GM19238 (cell line): Measurements from ENCODE around the gene OR6T1.

ENCODE experiments used
- DNase-seq: peaks from one replicate; pipeline ENCODE4 v3.0.0; 2011; ENCODE audit warnings: low spot score; ENCODE audit not compliant: insufficient read length

The OR6T1 gene

DNA sequence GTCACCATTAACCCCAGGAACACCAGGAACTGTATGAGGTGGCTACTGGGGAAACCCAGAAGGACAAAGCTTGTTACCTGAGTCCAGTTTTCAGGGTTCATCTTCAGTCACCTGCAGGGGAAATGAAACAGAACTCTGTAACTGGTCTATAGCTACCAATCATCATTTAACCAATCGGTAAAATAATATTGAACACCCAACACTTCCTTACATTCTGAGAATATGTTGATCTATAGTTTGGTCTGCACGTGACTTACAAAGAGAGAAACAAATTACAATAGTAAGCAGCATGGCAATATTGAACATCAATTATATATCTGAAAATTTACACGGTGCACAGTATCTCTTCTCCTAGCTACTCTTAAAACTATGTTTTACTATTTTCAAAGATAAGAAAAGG is at the start of gene OR6T1:
TSS of gene OR6T1 (minus strand) at position 101 of the 400 bp plus-strand sequence. CDS start at position 101, 0 bp downstream.
- DNase-seq, result no peak

GRCh38 chr11:123979311-123979710 is 35.7 kb upstream of the OR6T1 start:
- DNase-seq, result no peak

DNA sequence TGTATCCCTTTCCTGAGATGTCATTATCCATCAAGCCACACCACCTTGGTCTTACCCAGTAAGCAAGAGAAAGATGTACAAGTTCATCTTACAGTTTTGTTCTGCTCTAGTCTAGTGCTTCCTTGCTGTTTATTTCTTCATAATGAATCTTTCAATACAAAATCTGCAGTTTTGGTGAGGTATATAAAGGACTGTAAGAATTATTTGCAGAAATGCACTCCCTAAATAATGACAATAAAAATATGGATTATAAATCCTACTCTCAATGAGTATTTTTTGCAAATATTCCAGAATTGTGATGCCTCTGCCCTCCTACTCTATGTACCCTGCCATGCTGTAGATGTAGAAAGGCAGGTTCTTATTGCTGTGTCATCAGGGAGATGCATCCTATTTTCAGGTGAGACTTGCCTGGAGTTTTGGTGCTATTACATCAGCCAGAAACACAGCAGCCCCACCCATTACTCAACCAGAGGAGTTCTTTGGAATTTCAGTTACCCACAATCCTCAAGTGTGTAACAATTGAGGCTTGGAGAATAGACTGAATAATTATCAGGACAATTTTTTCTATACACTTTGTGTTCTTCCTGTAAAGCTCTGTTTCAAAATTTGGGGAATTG is 34.2 kb upstream of the OR6T1 start, which contains the start of gene OR10S1:
TSS of gene OR10S1 (minus strand) at position 51 of the 617 bp plus-strand sequence. CDS start 117 bp downstream, outside the sequence.
- no peak for DNase-seq

DNA sequence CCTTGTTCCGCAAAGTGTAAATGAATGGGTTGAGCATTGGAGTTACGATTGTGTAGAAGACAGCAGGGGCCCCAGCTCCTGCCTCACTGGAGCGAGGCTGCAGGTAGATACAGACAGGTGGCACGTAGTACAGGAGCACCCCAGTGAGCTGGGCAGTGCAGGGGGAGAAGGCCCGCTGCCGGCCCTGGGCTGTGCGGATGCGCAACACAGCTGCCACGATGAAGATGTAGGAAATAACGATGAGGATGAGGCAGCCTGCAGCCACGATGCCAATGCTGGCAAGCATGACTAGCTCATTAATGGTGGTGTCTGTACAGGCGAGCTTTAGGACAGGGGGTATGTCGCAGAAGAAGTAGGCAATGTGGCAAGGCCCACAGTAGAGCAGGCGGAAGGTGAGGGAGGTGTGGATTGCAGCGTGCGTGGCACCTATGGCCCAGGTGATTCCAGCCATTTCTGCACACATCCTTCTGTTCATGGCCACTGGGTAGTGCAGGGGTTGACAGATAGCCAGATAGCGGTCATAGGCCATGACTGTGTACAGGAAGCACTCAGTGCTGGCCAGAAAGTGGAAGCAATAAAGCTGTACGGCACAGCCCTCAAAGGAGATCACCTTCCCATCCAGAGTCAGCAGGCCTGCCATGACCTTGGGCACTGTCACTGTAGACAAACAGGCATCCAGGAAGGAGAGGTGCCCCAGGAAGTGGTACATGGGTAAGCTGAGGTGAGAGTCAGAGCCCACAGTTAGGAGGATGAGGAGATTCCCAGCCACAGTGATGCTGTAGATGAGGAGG is 33.3 kb upstream of the OR6T1 start:
- DNase-seq, result no peak

GRCh38 chr11:123973816-123974215 is 30.2 kb upstream of the OR6T1 start:
- no peak for DNase-seq

- DNase-seq, result no peak
These were observed 13.1 kb upstream of the OR6T1 start for GRCh38 chr11:123956752-123957151.

DNA sequence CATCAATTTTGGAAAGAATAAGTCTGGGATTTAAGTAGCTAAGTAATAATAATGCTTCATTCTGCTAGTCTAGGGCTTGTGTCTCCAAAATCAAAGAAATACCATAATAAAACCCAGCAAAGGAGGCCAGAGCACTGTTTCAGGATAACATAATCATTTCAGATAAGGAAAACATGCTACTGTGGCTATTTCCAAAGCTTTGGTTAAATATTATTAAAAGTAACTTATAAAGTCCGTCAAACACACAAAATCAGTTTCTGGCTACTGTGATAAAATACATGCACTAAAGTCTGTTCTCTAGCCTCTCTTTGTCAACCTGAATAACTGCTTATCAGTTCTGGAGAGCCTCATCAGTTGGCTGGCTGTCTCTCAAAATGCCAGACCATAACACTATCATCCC is 1.5 kb upstream of the OR6T1 start:
- DNase-seq, result no peak

GRCh38 chr11:123942413-123942812 is 1.2 kb downstream of the OR6T1 start:
- DNase-seq, result no peak

- no peak for DNase-seq
These were observed 4.3 kb downstream of the OR6T1 start, which contains the start of gene OR4D5 for GRCh38 chr11:123939317-123939716. TSS of gene OR4D5 (plus strand) at chr11:123939617. CDS start at chr11:123939617, 0 bp downstream.

DNA sequence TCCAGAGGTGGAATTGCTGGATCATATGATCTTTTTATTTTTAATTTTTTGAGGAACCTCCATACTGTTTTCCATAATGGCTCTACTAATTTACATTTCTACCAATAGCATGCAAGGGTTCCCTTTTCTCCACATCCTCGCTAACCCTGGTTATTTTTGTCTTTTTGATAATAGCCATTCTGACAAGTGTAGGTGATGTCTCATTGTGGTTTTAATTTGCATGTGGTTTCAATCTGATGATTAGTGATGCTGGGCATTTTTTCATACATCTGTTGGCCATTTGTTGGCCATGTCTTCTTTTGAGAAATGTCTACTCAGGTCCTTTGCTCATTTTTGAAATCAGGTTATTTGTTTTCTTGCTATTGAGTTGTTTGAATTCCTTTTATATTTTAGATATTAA is 19.6 kb downstream of the OR6T1 start:
- no peak for DNase-seq

DNA sequence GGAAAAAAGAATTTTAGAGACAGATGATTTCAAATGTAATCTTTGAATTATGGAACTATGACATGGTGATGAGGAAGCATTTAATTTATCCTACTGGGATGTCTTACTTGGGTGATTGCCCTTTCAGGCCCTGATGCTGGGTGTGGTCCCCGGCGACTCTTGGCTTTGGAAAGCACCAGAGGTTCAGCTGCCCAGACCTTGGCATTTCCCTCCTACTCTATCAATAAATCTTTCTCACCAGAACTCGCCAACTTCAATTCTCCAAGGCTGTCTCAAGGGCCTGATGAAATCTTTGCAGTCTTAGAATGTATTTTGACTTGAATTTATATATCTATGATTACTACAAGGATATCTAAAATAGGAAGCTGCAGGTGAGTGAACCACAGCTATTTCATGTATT is 22.7 kb downstream of the OR6T1 start:
- DNase-seq, result no peak

DNA sequence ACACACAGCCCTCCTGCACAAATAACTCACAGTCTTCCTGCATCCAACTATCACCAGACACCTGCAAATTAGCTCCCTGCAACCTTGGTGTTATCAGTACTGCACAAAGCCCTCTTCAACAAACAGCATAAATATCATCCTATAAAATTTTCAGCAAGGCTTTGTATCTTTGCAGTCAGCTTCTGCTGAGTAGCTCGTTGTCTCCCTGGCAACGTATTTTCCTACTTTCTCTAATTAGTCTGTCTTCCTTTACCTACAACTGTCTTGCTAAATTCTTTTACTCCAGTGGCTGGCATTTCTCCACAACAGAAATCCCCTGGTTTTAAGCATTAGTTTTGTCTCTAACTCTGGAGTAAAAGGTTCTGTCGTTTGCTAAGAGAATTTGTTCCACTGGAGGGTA is 37.8 kb downstream of the OR6T1 start:
- DNase-seq, result no peak

DNA sequence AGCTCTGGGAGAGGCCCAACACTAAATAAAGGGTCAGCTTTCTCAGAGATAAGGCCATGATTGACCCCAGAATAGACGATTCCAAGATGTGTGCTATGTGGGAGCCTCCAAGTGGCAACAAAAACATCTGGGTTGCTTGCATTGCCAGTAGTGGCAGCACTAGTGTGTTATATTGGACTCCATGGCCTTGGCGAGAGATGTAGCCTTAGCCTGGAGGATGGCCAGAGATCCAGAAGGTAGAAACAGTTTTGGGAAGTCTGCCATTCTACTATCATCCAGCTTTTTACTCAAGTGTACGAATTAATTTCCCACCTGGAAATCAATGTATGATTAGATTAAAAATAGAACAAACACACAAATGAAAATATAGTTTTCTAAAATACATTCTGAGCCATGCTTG is 38.7 kb downstream of the OR6T1 start:
- no peak for DNase-seq

- no peak for DNase-seq
These were observed 39.7 kb downstream of the OR6T1 start for GRCh38 chr11:123903932-123904331.

DNA sequence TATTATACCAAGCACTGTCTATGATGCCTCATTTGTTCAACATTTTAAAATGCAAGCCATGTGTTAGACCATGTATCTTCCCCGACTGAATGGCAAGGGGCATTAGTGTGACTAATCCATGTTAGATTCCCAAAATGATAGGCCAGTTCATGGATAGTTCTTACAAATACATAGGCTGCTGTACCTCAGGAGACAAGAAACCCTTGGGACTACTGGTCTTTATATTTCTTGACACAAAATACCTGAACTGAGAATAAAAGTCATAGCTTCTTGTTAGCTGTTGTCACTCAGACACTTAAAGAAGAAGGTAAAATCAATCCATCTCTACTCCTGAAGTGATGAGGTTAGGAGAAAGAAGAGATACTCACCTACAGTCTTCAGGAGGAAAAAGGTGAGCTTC is 41.8 kb downstream of the OR6T1 start, which contains the start of gene OR8D4:
TSS of gene OR8D4 (plus strand) at position 301 of the 400 bp plus-strand sequence. CDS start 4,265 bp downstream, outside the sequence.
- DNase-seq, result no peak

DNA sequence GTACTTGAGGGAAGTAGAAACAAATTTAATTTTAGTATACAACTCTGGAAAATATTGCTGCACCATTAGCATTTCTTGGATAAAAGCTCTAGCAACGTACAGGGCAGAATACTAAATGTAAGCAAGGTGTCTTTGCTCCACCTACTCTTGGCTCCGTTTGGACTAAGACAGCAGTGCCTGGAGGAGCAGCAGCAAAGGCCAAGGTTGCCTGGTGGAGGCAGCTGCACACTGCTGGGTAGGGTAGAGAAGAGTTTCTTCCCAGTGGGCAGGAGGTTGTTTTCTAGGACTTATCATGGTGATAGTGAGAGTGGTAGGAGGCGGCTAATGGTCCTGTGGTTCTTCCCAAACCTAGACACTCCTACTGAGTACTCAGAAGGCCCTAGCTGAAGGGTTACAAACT is 43.8 kb downstream of the OR6T1 start:
- no peak for DNase-seq
